ENCODE data around the gene RCSD1. TPM values are rescaled to one million over a fixed set of nuclear protein-coding genes. Genes with fewer than 3 reads are reported as not detected.

RCSD1 gene
- total and polyA plus RNA-seq, 2 experiments from 2014 or later, result 0.77 to 0.80 TPM

DNA sequence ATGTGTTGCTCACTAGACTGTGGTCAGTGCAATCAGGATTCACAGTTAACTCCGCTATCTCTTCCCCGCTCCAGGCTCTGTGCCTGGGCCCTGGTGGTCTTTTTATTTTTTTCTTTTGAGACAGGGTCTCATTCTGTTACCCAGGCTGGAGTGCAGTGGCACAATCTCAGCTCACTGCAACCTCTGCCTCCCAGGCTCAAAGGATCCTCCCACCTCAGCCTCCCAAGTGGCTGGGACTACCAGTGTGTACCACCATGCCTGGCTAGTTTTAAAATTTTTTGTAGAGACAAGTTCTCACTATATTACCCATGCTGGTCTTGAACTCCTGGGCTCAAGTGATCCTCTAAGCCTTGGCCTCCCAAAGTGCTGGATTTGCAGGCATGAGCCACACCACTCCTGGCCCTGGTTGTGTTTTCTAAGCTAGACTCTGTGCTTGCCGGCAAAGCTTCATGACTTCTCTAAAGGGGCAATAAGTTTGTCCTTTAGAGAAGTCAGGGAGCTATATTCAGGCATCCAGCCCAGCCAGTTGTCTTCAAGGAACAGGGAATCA lies 1.4 kb downstream of the RCSD1 start:
- Histone ChIP-seq H3K27me3 (peaks cover 69% of the 10 kb centered on the region), H2AFZ (no peak overlapping the region), H3K4me2 (no peak overlapping the region), H3K4me1 (ENCODE audit: insufficient read depth) (peaks cover 7% of the 10 kb centered on the region), H3K9me3 (ENCODE audit: low read depth) (no peaks in the 10 kb centered on the region), H4K20me1 (ENCODE audit: insufficient read depth, poor library complexity, severe bottlenecking) (no peaks in the 10 kb centered on the region), H3K36me3 (replicated peaks; ENCODE audit: insufficient read depth, low read depth) (no peaks in the 10 kb centered on the region), H3K27ac (no peak overlapping the region), H3K4me3 (no peak overlapping the region), H3K9me2 (replicated peaks; ENCODE audit: insufficient read depth) (no peaks in the 10 kb centered on the region), H3K79me2 (no peaks in the 10 kb centered on the region)
- no peak for DNase-seq (ENCODE audit: low spot score)
- no peak for TF ChIP-seq EZH2phosphoT487 (IDR thresholded peaks at IDR 0.05; ENCODE audit: low read depth, severe bottlenecking, unreplicated experiment)
- TF ChIP-seq EZH2 (IDR thresholded peaks at IDR 0.05; ENCODE audit: borderline replicate concordance), result no peak
- TF ChIP-seq, protein P1, sequence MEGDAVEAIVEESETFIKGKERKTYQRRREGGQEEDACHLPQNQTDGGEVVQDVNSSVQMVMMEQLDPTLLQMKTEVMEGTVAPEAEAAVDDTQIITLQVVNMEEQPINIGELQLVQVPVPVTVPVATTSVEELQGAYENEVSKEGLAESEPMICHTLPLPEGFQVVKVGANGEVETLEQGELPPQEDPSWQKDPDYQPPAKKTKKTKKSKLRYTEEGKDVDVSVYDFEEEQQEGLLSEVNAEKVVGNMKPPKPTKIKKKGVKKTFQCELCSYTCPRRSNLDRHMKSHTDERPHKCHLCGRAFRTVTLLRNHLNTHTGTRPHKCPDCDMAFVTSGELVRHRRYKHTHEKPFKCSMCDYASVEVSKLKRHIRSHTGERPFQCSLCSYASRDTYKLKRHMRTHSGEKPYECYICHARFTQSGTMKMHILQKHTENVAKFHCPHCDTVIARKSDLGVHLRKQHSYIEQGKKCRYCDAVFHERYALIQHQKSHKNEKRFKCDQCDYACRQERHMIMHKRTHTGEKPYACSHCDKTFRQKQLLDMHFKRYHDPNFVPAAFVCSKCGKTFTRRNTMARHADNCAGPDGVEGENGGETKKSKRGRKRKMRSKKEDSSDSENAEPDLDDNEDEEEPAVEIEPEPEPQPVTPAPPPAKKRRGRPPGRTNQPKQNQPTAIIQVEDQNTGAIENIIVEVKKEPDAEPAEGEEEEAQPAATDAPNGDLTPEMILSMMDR (IDR thresholded peaks at IDR 0.05; ENCODE audit: poor library complexity), result no peak
- 94% methylated on average over 3 of the region's 3 CpGs for WGBS (ENCODE audit: low lambda C conversion rate, missing lambda C conversion rate)

DNA sequence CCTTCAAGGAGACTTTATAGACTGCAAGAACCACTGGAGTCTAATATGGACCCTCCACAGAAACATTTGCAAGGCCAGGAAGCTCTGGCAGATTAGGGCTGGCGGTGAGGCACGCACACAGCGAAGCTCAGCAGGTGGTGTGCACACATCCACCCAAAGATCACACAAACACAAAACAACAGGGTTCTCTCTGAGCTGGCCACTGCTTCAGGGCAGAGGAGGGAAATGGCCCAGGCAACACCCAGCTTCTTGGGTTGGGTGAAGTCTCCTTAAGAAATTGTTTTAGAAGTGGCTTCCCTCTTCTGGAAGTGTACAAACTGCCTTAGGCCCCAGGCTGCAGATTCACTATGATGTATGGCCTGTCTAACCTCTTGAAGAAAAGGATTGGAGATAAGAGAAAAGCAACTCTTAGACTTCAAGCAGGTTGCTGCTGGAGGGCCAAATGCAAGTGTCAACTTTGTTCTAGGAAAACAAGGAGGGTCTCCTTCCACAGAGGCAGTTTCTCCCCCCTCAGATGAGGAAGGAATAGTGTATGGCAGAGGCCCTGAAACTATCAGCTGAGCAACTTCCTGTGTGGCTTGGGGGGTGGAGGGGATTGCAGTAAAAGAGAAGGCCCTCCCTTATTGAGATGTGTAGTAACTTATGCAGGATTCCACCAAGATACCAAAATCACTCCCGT lies 2.0 kb downstream of the RCSD1 start:
- 75% methylated on average over 4 of the region's 4 CpGs for WGBS (ENCODE audit: low lambda C conversion rate, missing lambda C conversion rate)
- Histone ChIP-seq H3K9me3 (ENCODE audit: low read depth) (no peaks in the 10 kb centered on the region), H3K79me2 (no peaks in the 10 kb centered on the region), H4K20me1 (ENCODE audit: insufficient read depth, poor library complexity, severe bottlenecking) (no peaks in the 10 kb centered on the region), H2AFZ (no peak overlapping the region), H3K27me3 (peaks cover 72% of the 10 kb centered on the region), H3K4me1 (ENCODE audit: insufficient read depth) (peaks cover 7% of the 10 kb centered on the region), H3K27ac (no peak overlapping the region), H3K36me3 (replicated peaks; ENCODE audit: insufficient read depth, low read depth) (no peaks in the 10 kb centered on the region), H3K4me3 (no peak overlapping the region), H3K4me2 (no peak overlapping the region), H3K9me2 (replicated peaks; ENCODE audit: insufficient read depth) (no peaks in the 10 kb centered on the region)
- no peak for DNase-seq (ENCODE audit: low spot score)
- TF ChIP-seq, protein P1 (IDR thresholded peaks at IDR 0.05; ENCODE audit: poor library complexity), result no peak
- TF ChIP-seq EZH2phosphoT487 (IDR thresholded peaks at IDR 0.05; ENCODE audit: low read depth, severe bottlenecking, unreplicated experiment) (no peak), EZH2 (IDR thresholded peaks at IDR 0.05; ENCODE audit: borderline replicate concordance) (no peak)

DNA sequence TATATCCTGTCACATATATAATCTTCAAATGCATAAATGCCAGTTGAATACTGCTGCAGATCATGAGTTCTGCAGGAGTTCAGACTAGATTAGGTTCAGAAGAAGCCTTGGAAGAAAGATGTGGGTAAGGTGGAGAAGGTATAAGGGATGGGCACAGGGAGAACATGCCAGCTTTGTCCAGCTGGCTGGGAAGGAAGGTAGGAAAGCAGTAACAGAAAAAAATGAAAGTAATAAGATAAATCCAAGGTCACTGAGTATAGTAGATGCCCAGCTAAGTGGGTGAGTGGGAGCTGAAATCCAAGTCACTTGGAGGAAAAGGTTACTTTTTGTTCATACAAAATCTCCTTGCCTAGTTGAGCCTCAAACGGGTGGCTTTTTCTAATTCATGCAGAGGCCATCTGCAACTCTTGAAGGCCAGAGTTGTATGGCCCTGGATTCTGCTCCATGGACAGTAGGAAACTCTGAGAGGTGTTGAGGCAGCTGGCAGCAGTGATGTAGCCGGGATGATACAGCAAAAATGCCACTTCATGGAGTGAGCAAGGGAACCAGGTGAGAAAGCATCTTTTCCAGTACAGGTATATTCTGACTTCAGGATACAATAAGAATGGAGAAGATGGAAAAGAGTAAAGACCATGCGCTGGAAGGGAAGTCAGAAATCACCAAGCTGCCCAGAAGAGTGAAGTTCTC lies 3.4 kb downstream of the RCSD1 start:
- peaks cover 7% of the 10 kb centered on the region for H3K4me1 ChIP-seq (ENCODE audit: insufficient read depth)

More for the DNA sequence above, 3.4 kb downstream of the RCSD1 start:
- TF ChIP-seq EZH2 (IDR thresholded peaks at IDR 0.05; ENCODE audit: borderline replicate concordance), result no peak
- no peak for TF ChIP-seq EZH2phosphoT487 (IDR thresholded peaks at IDR 0.05; ENCODE audit: low read depth, severe bottlenecking, unreplicated experiment)
- TF ChIP-seq, protein P1 (IDR thresholded peaks at IDR 0.05; ENCODE audit: poor library complexity), result no peak
- no peaks in the 10 kb centered on the region for H3K36me3 ChIP-seq (replicated peaks; ENCODE audit: insufficient read depth, low read depth)
- H3K9me3 ChIP-seq (ENCODE audit: low read depth), result no peaks in the 10 kb centered on the region
- WGBS (ENCODE audit: low lambda C conversion rate, missing lambda C conversion rate), result 95% methylated on average over 3 of the region's 3 CpGs
- no peak overlapping the region for H3K27ac ChIP-seq
- DNase-seq (ENCODE audit: low spot score), result no peak
- no peak overlapping the region for H2AFZ ChIP-seq
- H3K79me2 ChIP-seq, result no peaks in the 10 kb centered on the region
- no peak overlapping the region for H3K4me3 ChIP-seq
- H3K27me3 ChIP-seq, result peaks cover 72% of the 10 kb centered on the region
- H4K20me1 ChIP-seq (ENCODE audit: insufficient read depth, poor library complexity, severe bottlenecking), result no peaks in the 10 kb centered on the region
- H3K9me2 ChIP-seq (replicated peaks; ENCODE audit: insufficient read depth), result no peaks in the 10 kb centered on the region
- no peak overlapping the region for H3K4me2 ChIP-seq

All from hepatocyte (in vitro differentiated cells).